HFFc6 (cell line): Measurements from ENCODE around the gene ITSN2. TPM values are rescaled to one million over a fixed set of nuclear protein-coding genes. Genes with fewer than 3 reads are reported as not detected.

Experiments
- DNase-seq: peaks from one replicate; pipeline ENCODE4 v3.0.0-alpha.2; 2018
- H3K27ac Mint-ChIP-seq: 2 replicates; pipeline ENCODE4 v1.8.0; 2020; ENCODE audit warnings: mild to moderate bottlenecking, mixed read lengths
- H3K27me3 Mint-ChIP-seq: 2 replicates; pipeline ENCODE4 v1.8.0; 2021; ENCODE audit warnings: mild to moderate bottlenecking, moderate library complexity, mixed read lengths; ENCODE audit not compliant: insufficient read depth
- H3K36me3 Mint-ChIP-seq: 2 replicates; pipeline ENCODE4 v1.8.0; 2021; ENCODE audit warnings: low read depth, mixed read lengths
- H3K4me1 Mint-ChIP-seq: 2 replicates; pipeline ENCODE4 v1.8.0; 2020; ENCODE audit warnings: low read depth, mixed read lengths
- H3K4me3 Mint-ChIP-seq: 2 replicates; pipeline ENCODE4 v1.8.0; 2020; ENCODE audit warnings: mild to moderate bottlenecking, moderate library complexity, mixed read lengths
- H3K9me3 Mint-ChIP-seq: 2 replicates; pipeline ENCODE4 v1.8.0; 2020; ENCODE audit warnings: mild to moderate bottlenecking, mixed read lengths
- CTCF ChIP-seq: fragments of 200-600 bp; sonication (generic); IDR thresholded peaks from 2 replicates; pipeline ENCODE4 v1.5.0; 2021; ENCODE audit warnings: antibody characterized with exemption, mild to moderate bottlenecking
- total RNA-seq, 6 experiments: library from RNA; stranded (reverse); fragmentation: NEBNext Ultra II Directional; extraction: Animal tissue kit (Norgen Biotek cat#: 25700); gene quantifications; 2 replicates in 1 of 6; 3 replicates in 5 of 6; pipeline ENCODE4 v1.2.3, GENCODE V29; 2021

The ITSN2 gene
- total RNA-seq, 6 experiments from 2014 or later, result 26.2 to 32.3 (median 29.5) TPM

- H3K36me3 Mint-ChIP-seq, result peaks cover 12% of the 10 kb centered on the region
- no peak for TF ChIP-seq CTCF
- no peaks in the 10 kb centered on the region for H3K27me3 Mint-ChIP-seq
- H3K4me3 Mint-ChIP-seq, result no peak overlapping the region
- DNase-seq, result no peak
- no peak overlapping the region for H3K27ac Mint-ChIP-seq
- no peaks in the 10 kb centered on the region for H3K9me3 Mint-ChIP-seq
- peaks cover 5% of the 10 kb centered on the region; the same call in 1 of the 2 replicates for H3K4me1 Mint-ChIP-seq
Observed at GRCh38 chr2:24210106-24210455, 150.3 kb downstream of the ITSN2 start.

- H3K4me3 Mint-ChIP-seq, result no peak overlapping the region
- no peaks in the 10 kb centered on the region for H3K9me3 Mint-ChIP-seq
- H3K27ac Mint-ChIP-seq, result no peak overlapping the region
- DNase-seq, result no peak
- H3K4me1 Mint-ChIP-seq, result peaks cover 5% of the 10 kb centered on the region; the same call in 1 of the 2 replicates
- H3K27me3 Mint-ChIP-seq, result no peaks in the 10 kb centered on the region
- TF ChIP-seq CTCF, result no peak
- H3K36me3 Mint-ChIP-seq, result peaks cover 12% of the 10 kb centered on the region
Observed at GRCh38 chr2:24209389-24210105, 150.8 kb downstream of the ITSN2 start.

GRCh38 chr2:24208490-24208889, 151.8 kb downstream of the ITSN2 start:
- H3K9me3 Mint-ChIP-seq, result no peaks in the 10 kb centered on the region
- no peak for TF ChIP-seq CTCF
- no peaks in the 10 kb centered on the region; the same call in 1 of the 2 replicates for H3K27me3 Mint-ChIP-seq
- peaks cover 5% of the 10 kb centered on the region; the same call in 1 of the 2 replicates for H3K4me1 Mint-ChIP-seq
- H3K27ac Mint-ChIP-seq, result no peak overlapping the region
- no peak overlapping the region for H3K4me3 Mint-ChIP-seq
- H3K36me3 Mint-ChIP-seq, result peaks cover 12% of the 10 kb centered on the region
- DNase-seq, result no peak

GRCh38 chr2:24207359-24207758, 153.0 kb downstream of the ITSN2 start:
- Mint-ChIP-seq H3K36me3 (peaks cover 12% of the 10 kb centered on the region), H3K27ac (no peak overlapping the region), H3K9me3 (no peaks in the 10 kb centered on the region)

GRCh38 chr2:24206714-24207113, 153.6 kb downstream of the ITSN2 start:
- Mint-ChIP-seq H3K4me1 (peaks cover 5% of the 10 kb centered on the region; the same call in 1 of the 2 replicates), H3K27ac (no peak overlapping the region), H3K4me3 (no peak overlapping the region), H3K27me3 (no peaks in the 10 kb centered on the region; the same call in 1 of the 2 replicates), H3K9me3 (no peaks in the 10 kb centered on the region), H3K36me3 (peaks cover 12% of the 10 kb centered on the region)
- no peak for TF ChIP-seq CTCF
- no peak for DNase-seq

More at GRCh38 chr2:24207359-24207758, 153.0 kb downstream of the ITSN2 start:
- no peak for TF ChIP-seq CTCF
- Mint-ChIP-seq H3K27me3 (no peaks in the 10 kb centered on the region; the same call in 1 of the 2 replicates), H3K4me3 (no peak overlapping the region), H3K4me1 (peaks cover 5% of the 10 kb centered on the region; the same call in 1 of the 2 replicates)
- no peak for DNase-seq
